Stimulated activated CD8-positive, alpha-beta memory T cell treated with anti-CD3 and anti-CD28 coated beads, Interleukin-12 subunit alpha, Interleukin-12 subunit beta, amount 100 ng/mL, for 1 hour (primary cell): ENCODE results near the gene CBLIF.
"Not testable (repeated sequence)": the region's sequence is repeated elsewhere in the genome, so short reads cannot be mapped to it uniquely, and the experiment has no call there.

Experiments
- DNase-seq: peaks from one replicate; pipeline ENCODE4 v3.0.0-alpha.2; 2020; ENCODE audit warnings: low read depth

The CBLIF gene

GRCh38 chr11:59847626-59848025, 2.3 kb upstream of the CBLIF start:
- no peak for DNase-seq

DNA sequence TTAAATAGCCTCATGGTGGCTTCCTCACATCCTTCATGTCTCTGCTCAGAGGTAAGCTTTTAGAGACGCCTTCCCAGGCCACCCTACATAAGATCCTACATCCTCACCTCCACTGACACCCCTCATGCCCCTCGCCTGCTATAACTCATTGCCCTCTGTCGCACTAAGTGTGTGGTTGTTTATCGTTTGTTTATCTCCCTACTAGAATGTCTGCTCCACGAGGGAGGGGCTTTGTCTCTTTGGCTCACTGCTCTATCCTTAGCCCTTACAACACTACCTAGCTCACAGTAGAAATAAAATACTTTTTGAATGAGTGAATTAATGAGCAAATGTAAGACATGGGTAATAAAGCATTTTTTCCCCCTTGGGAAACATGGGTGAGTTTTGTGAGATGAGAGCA, 1.3 kb upstream of the CBLIF start:
- DNase-seq, result no peak

DNA sequence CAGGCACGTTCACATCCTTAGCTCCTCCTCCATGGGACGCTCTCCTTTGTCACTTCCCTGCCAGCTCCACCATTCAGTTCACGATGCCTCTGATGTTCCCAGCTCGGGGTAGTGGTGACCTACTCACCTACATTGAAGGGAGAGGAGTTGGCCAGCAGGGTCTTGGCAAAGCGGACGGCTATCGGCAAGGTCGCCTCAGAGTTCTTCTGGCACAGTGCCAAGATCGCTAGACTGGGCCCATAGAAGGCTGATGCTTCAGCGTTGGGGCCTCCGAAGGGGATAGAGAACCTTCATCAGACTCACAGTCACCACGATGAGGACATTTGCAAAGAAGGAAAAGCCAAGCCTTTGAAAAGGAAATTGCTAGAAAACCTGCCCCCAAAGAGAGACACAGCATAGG, 3.0 kb downstream of the CBLIF start:
- DNase-seq, result no peak

- DNase-seq, result no peak
These were observed 3.8 kb downstream of the CBLIF start for GRCh38 chr11:59841514-59841913.

DNA sequence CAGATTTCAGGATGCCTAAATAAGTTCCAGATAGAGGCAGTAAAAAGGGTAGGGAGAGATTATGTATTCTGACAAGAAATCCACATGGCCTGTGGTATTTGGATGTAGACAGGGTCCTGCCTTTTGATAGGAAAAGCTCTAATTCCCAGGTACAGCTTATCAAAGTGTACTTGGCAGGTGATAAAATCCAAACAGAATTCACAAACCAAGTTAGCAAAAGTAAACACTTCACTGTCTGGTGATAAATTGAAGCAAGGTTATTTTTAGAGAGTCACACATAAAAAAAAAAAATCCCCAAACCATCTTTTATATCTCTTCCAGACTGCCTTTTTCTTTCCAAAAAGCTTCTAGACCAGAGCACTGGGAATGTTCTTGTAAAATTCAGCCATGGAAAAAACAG, 5.7 kb downstream of the CBLIF start:
- no peak for DNase-seq

DNA sequence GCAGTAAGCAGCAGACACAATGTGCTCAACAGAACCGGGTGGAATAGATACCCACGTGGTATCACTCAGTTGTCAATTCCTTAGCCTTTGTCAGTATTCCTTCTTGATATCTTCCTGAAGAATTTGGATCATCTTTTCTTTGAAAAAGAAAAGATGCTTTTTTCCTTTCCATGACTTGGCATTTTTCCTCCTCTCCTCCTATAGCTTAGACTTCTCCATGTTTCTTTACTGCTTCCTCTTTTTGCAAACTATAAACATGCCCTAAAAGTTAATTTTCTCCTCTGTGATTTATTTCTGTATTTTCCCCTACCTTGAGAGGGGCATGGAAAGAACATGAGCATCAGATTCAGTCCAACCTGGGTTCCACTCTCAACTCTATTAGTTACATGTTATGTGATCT, 11.7 kb downstream of the CBLIF start:
- no peak for DNase-seq

- no peak for DNase-seq
These were observed 15.9 kb downstream of the CBLIF start for GRCh38 chr11:59829358-59829757.

DNA sequence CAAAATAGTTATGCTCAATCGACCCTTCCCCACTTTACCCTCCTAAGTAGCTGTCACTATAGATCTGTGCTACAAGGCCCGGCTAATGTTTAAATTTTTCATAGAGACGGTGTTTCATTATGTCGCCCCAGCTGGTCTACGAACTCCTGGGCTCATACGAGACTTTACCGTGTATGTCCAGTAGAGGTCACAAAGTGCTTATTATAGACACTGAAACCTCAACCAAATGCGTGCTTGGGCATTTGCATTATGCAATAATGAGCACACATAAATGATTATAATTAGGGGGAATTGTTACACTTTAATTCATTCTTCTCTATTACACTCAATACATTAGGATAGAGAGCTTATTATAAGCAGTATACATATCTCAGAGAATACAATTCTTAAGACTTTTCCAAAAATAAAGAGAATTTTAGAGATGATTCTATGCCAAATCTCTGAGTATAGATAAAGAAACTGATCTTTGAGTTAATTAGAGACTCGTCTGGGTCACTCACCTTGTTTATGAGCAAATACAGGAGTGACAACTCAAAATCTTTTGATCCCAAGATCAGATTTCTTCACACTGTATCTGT, 22.2 kb downstream of the CBLIF start:
- no peak for DNase-seq

DNA sequence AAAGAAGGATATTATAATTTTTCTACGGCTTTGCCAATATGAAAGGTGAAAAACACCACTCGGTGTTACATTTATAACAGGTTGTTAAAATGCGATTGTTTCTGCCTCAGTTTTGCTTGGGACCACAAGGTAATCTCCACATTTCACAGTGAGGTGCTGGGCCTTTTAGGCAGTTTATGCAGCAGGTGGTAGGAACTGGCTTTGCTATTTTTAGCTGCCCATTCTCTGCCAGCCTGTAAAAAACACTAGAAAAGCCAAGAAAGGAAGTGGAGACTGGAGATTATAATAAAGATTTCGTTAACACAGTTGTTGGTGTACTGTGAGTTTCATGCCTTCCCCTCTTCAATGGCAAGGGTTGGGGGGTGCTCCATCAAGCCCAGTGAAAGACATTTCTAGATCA, 26.7 kb downstream of the CBLIF start:
- no peak for DNase-seq

DNA sequence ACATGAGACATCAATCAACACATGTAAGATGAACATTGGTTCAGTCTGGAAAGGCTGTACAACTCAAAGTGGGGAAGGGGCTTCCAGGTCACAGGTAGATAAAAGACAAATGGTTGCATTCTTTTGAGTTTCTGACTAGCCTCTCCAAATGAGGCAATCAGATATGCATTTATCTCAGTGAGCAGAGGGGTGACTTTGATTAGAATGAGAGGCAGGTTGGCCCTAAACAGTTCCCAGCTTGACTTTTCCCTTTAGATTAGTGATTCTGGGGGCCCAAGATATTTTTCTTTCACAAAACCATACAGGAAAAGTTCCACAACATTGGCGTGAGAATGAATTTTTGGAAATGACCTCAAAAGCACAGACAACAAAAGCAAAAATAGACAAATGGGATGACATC, 28.9 kb downstream of the CBLIF start:
- DNase-seq, result not testable (repeated sequence)

DNA sequence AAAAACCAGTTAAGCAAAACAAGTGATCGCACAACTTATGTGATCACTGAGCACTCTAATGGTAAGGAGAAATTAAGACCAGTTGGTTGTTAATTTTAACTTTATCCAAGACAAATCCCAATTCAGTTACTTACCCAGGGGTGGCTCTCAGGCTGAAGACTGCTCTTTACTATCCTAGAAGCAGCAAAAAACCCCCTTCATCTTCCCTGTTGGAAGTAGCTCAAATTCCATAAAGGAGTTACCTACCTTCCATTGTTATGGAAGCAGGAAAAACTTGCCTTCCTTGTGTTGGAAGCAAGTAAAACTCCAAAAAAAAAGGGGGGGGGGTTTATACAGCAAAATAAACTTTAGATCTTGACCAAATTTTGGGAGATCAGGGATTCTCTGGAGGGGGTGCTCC, 29.5 kb downstream of the CBLIF start:
- no peak for DNase-seq

DNA sequence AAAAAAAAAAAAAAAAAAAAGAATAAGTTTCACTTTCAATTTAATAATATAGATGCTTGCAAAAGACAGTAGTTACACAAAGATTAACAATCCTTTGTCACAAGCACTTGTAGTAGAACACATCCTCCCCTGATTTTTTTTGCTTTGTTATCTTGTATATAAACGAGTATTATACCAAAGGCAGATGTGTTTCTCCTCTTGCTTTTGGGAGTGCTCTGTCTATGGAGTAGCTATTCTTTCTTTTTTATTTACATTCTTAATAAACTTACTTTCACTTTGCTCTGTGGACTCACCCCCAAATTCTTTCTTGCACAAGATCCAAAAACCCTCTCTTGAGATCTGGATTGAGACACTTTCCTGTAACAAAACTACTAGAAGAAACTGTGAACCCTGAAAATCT, 31.3 kb downstream of the CBLIF start:
- DNase-seq, result no peak

- DNase-seq, result no peak
These were observed 31.9 kb downstream of the CBLIF start for GRCh38 chr11:59813364-59813763.

DNA sequence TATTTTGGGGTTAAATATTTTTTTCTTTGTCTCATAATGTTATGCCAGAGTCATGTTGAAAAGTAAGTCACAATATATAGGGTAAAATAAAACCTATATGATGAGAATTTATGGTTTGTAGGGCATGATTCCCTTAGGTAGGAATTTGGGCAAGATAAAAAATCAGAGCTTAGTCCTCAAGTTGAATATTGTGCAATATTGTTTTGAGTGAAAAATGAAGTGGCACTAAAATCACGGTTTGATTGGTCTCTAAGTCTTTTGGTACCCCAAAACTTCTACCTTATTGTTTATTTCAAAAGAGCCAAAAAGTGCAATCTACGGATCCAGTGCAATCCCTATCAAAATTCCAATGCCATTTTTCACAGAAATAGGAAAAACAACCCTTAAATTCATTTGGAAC, 33.1 kb downstream of the CBLIF start:
- DNase-seq, result no peak

GRCh38 chr11:59810911-59811259, 34.4 kb downstream of the CBLIF start:
- no peak for DNase-seq

DNA sequence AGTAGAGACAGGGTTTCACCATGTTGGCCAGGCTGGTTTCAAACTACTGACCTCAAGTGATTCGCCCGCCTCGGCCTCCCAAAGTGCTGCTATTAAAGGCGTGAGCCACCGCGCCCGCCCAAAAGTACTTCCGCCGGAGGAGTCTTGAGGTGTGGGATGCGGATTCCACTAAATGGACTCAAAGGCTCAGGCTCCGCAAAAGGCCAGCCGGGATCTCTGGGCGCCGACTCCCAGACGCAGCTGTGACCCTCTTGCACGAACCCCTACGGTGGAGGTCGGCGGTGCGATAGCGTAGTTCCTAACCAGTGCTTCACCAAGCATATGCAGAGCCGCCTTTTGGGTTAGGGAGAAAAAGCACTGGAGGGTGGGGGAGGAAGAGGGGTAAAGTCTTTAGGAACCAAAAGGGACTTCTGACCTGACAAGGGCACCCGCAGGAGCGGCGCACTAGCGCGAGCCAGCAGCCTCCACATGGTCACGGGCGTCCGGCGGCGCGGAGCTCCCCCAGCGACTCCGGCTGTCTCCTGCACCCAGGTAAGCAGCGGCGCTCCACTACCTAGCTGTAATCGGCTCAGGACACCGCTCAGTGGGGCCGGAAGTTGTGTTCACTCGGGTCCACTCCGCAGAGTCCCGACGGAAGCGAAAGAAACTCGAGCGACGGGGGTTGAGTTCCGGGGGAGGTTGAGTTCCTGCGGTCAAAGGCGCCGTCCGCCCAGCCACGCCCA, 34.9 kb downstream of the CBLIF start, which contains the start of gene MRPL16:
MRPL16 (minus strand) TSS at position 590 of the 722 bp plus-strand sequence; CDS start at position 470, 120 bp downstream.
- DNase-seq, result peak; percentile 79

DNA sequence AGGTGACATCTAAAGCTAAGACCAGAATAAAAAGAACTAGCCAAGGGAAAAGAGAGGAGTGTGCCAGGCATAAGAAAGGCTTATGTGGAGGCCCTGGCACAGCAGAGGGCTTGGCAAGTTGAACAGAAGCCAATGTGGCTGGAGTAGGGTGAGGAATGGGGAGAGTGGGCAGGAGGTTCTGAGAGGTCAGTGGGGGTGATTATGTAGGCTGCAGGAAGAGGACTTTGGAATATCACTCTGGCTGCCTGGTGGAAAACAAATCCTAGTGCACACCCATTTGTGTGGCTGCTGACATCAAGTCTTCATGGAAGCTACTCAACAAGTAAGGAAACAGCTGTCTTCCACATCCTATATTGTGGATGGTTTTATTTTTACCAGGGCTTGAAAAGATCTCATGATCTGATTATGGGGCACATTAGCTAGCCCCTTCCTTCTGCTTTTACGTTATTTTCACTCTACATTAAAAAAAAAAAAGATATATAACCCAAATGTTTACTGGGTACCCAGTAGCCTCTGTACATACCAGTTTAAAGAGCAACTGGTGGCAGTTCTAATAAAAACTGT, 38.2 kb downstream of the CBLIF start:
- no peak for DNase-seq

DNA sequence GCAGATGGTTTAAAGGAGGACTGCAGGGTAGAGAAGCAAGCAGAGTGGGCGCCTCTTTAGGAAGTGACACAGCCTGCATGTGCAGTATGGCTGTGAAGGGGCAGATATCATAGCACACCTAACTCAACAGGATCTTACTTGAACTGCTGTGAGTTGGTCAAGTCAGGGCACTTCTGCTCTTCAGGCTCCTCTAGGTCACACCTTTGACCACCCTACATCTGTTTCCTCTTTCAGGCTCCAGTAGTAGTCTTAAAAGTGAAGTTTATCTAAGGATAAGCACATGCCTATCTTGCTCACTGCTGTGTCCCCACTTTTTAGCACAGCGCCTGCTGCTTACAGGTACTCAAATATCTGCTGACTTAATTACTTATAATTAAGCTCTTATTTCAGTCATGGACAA, 41.2 kb downstream of the CBLIF start:
- DNase-seq, result no peak

- DNase-seq, result peak; percentile 23
These were observed 42.6 kb downstream of the CBLIF start for GRCh38 chr11:59802639-59803176.

DNA sequence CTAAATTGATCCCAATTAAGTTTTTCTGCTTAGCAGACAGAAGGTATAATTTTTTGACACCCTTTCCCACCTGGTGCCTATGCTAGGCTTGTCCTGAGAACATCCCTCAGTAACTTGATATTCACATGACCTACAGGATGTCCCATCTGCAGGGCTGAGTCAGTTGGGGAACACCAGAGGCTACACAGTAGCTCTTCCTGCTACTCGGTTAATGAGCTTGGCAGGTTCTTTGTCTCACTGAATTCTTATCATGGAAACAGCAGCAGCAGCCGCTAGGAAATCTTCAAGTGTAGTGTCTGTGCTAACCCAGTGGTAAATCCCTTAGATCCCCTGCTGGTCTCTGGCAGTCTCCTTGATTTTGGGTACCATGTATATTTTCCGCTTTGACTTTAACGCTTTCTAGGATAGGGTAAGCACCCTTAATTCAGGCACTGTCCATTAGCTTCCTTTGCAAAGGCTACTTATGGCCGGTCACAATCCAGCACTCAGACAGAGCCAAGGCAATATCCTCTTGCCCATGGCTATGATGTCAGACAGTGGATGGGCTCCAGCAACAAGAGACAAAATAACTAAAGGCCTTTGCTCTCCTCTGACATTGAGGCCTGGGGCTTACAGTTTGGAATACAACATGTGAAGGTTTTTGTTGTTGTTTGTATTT, 43.2 kb downstream of the CBLIF start:
- no peak for DNase-seq

- no peak for DNase-seq
These were observed 44.1 kb downstream of the CBLIF start for GRCh38 chr11:59801160-59801706.

DNA sequence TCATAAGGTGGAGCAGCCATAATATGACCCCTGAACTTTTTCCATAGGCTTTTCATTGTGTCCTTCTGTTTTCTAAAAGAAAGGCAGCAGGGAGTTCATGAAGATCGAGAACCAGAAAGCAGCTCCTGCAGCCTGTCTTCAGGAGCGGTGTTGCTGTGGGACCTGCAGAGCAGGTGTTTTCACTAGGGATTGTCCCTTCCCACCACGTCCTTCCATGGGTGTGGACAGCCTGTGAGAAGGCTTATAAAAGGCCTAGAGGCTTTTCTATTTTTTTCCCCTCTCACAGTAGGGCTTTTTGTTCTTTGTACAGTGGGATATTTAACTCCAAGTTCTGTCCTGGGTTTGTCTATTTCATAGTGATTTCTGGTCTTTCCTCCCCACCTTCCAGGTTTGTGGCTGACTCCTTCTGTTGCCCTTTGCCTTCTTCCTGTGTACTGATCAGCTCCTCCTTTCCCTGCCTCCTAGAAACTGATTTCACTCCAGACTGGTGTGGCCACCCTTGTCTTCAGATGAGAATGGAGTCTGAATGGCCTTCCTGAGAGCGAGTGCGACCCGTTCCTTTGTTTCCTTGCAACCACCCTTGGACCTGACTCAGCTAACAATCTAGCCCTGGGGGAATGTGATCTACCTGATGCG, 44.8 kb downstream of the CBLIF start:
- DNase-seq, result no peak
